ENCODE results near the gene CCDC74B. TPM values are rescaled to one million over a fixed set of nuclear protein-coding genes. Genes with fewer than 3 reads are reported as not detected.
"Not testable (repeated sequence)": the region's sequence is repeated elsewhere in the genome, so short reads cannot be mapped to it uniquely, and the experiment has no call there.

The CCDC74B gene
- total RNA-seq, 1 donor = 5.4 TPM

GRCh38 chr2:130128464-130128863, 16.4 kb downstream of the CCDC74B start:
- not testable (repeated sequence) for H3K27me3 ChIP-seq (ENCODE audit: insufficient read depth, low read length); H3K4me3 ChIP-seq (ENCODE audit: insufficient read depth, low read length); H3K36me3 ChIP-seq (ENCODE audit: insufficient read depth, low read length); H3K79me2 ChIP-seq (ENCODE audit: insufficient read depth, low read length); H2AFZ ChIP-seq (ENCODE audit: low read length); DNase-seq (ENCODE audit: insufficient read length, low spot score, missing footprints); H3K9me3 ChIP-seq (ENCODE audit: low read depth, low read length); H3K27ac ChIP-seq (ENCODE audit: low read depth, low read length); H3K4me1 ChIP-seq (ENCODE audit: insufficient read depth, low read length); H3K4me2 ChIP-seq (ENCODE audit: insufficient read depth, low read length); H4K20me1 ChIP-seq (ENCODE audit: insufficient read depth, low read length)

DNA sequence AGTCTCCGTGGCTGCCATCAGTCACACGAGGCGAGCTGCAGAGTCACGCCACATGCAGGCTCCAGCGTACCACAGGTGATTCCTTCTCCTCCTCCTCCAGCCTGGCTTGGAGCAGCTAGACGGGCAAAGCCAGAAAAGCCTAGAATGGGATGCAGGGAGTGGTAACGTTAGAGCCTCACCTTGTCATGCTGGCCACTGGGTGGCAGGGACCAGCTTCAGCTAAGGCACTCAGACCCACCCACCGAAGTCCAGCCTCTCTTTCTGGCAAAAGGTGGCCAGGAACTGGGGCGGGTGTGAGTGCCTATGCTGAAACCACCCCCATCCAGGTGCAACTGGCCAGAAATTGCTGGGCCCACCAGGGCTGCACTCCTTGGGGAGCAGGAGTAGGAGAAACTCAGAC, 17.2 kb downstream of the CCDC74B start:
- not testable (repeated sequence) for H3K36me3 ChIP-seq (ENCODE audit: insufficient read depth, low read length); DNase-seq (ENCODE audit: insufficient read length, low spot score, missing footprints); H3K79me2 ChIP-seq (ENCODE audit: insufficient read depth, low read length); H3K27me3 ChIP-seq (ENCODE audit: insufficient read depth, low read length); H4K20me1 ChIP-seq (ENCODE audit: insufficient read depth, low read length); H2AFZ ChIP-seq (ENCODE audit: low read length); H3K4me1 ChIP-seq (ENCODE audit: insufficient read depth, low read length); H3K27ac ChIP-seq (ENCODE audit: low read depth, low read length); H3K4me2 ChIP-seq (ENCODE audit: insufficient read depth, low read length); H3K9me3 ChIP-seq (ENCODE audit: low read depth, low read length); H3K4me3 ChIP-seq (ENCODE audit: insufficient read depth, low read length)

GRCh38 chr2:130120924-130121323, 24.0 kb downstream of the CCDC74B start:
- not testable (repeated sequence) for H3K27ac ChIP-seq (ENCODE audit: low read depth, low read length); H2AFZ ChIP-seq (ENCODE audit: low read length); H3K4me1 ChIP-seq (ENCODE audit: insufficient read depth, low read length); H3K36me3 ChIP-seq (ENCODE audit: insufficient read depth, low read length); H3K27me3 ChIP-seq (ENCODE audit: insufficient read depth, low read length); H3K4me2 ChIP-seq (ENCODE audit: insufficient read depth, low read length); H3K4me3 ChIP-seq (ENCODE audit: insufficient read depth, low read length); DNase-seq (ENCODE audit: insufficient read length, low spot score, missing footprints); H3K9me3 ChIP-seq (ENCODE audit: low read depth, low read length); H4K20me1 ChIP-seq (ENCODE audit: insufficient read depth, low read length); H3K79me2 ChIP-seq (ENCODE audit: insufficient read depth, low read length)

DNA sequence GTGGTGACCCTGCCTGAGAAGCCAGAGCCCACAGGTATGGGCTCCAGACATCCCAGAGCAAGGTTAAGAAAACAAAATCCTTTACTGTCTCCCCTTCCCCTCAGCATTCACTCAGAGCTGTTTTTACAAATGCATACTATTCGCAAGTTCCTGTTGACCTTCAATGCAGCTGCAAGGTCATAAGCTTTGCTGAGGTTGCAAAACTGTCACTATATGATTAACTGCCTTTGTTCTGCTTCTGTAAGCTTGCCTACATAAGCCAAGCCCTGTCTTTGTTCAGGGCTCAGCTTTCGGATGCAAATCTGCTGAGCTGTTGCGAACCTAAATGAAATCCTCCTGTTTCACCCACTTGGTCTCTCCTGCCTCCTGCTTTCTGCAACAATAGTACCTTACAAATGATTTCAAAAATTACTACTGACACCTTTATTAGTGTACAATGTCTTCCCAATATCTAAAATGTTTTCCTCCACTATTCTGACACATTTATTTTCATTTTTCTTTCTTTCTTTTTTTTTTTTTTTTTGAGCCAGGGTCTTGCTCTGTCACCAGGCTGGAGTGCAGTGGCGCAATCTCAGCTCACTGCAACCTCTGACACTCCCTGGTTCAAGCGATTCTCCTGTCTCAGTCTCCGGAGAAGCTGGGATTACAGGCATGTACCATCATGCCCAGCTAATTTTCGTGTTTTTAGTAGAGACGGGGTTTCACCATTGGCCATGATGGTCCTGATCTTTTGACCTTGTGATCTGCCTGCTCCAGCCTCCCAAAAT, 42.1 kb downstream of the CCDC74B start:
- not testable (repeated sequence) for DNase-seq (ENCODE audit: insufficient read length, low spot score, missing footprints); H3K4me1 ChIP-seq (ENCODE audit: insufficient read depth, low read length); H2AFZ ChIP-seq (ENCODE audit: low read length); H3K27ac ChIP-seq (ENCODE audit: low read depth, low read length); H3K9me3 ChIP-seq (ENCODE audit: low read depth, low read length); H4K20me1 ChIP-seq (ENCODE audit: insufficient read depth, low read length); H3K79me2 ChIP-seq (ENCODE audit: insufficient read depth, low read length); H3K36me3 ChIP-seq (ENCODE audit: insufficient read depth, low read length); H3K27me3 ChIP-seq (ENCODE audit: insufficient read depth, low read length); H3K4me3 ChIP-seq (ENCODE audit: insufficient read depth, low read length); H3K4me2 ChIP-seq (ENCODE audit: insufficient read depth, low read length)

Small RNA genes within 50 kb of the gene (small RNA-seq; reads per million reads assigned to genes)
- gene RNU6-1049P = not detected

Other genes starting within 250 kb of the CCDC74B start
- gene RAB6C, start 165.4 kb downstream of the CCDC74B start, total RNA-seq = not detected in 2 replicates
- 0.29 TPM in 1 of 2 replicates, not detected in the other for gene POTEF, start 15.9 kb downstream of the CCDC74B start, total RNA-seq
- 18.3 and 24.2 TPM in 2 replicates for gene SMPD4, start 36.5 kb upstream of the CCDC74B start, total RNA-seq
- 128 and 129 TPM in 2 replicates for gene MZT2B, start 37.1 kb upstream of the CCDC74B start, total RNA-seq
- not detected in 2 replicates for gene TUBA3E, start 53.3 kb upstream of the CCDC74B start, total RNA-seq
- gene IMP4, start 197.8 kb upstream of the CCDC74B start, total RNA-seq = 54.8 and 55.7 TPM in 2 replicates
- 28.6 and 29.0 TPM in 2 replicates for gene PTPN18, start 210.9 kb upstream of the CCDC74B start, total RNA-seq

Data from osteoblast (primary cell).